ENCODE data around the gene TARS3.
"Not testable (repeated sequence)": the region's sequence is repeated elsewhere in the genome, so short reads cannot be mapped to it uniquely, and the experiment has no call there.

The TARS3 gene

GRCh38 chr15:101637919-101638318, 86.4 kb downstream of the TARS3 start:
- no peak overlapping the region for H3K27ac ChIP-seq (ENCODE audit: low read length)
- no peak overlapping the region for H3K9ac ChIP-seq (ENCODE audit: low read depth, low read length)
- H3K27me3 ChIP-seq (ENCODE audit: insufficient read depth, low read length): no peaks in the 10 kb centered on the region
- H3K4me3 ChIP-seq (ENCODE audit: low read length): no peak overlapping the region
- H3K9me3 ChIP-seq (ENCODE audit: insufficient read depth, low read depth, low read length): no peaks in the 10 kb centered on the region
- no peaks in the 10 kb centered on the region for H3K4me1 ChIP-seq (ENCODE audit: insufficient read depth, low read length)
- peaks cover 26% of the 10 kb centered on the region; the same call in 1 of the 2 replicates for H3K36me3 ChIP-seq (ENCODE audit: insufficient read depth, low read depth, low read length)

- Histone ChIP-seq H3K9me3 (ENCODE audit: insufficient read depth, low read depth, low read length) (no peaks in the 10 kb centered on the region), H3K4me3 (ENCODE audit: low read length) (no peak overlapping the region), H3K4me1 (ENCODE audit: insufficient read depth, low read length) (no peaks in the 10 kb centered on the region), H3K27ac (ENCODE audit: low read length) (no peak overlapping the region), H3K36me3 (ENCODE audit: insufficient read depth, low read depth, low read length) (peaks cover 22% of the 10 kb centered on the region; the same call in 1 of the 2 replicates), H3K9ac (ENCODE audit: low read depth, low read length) (no peak overlapping the region), H3K27me3 (ENCODE audit: insufficient read depth, low read length) (no peaks in the 10 kb centered on the region)
Observed at GRCh38 chr15:101637516-101637915, 86.8 kb downstream of the TARS3 start.

- Histone ChIP-seq H3K27ac (ENCODE audit: low read length) (no peak overlapping the region), H3K9me3 (ENCODE audit: insufficient read depth, low read depth, low read length) (no peaks in the 10 kb centered on the region), H3K9ac (ENCODE audit: low read depth, low read length) (no peak overlapping the region), H3K4me1 (ENCODE audit: insufficient read depth, low read length) (no peaks in the 10 kb centered on the region), H3K36me3 (ENCODE audit: insufficient read depth, low read depth, low read length) (peaks cover 17% of the 10 kb centered on the region; the same call in 1 of the 2 replicates), H3K27me3 (ENCODE audit: insufficient read depth, low read length) (no peaks in the 10 kb centered on the region), H3K4me3 (ENCODE audit: low read length) (no peak overlapping the region)
Observed at GRCh38 chr15:101637038-101637437, 87.2 kb downstream of the TARS3 start.

- H3K27ac ChIP-seq (ENCODE audit: low read length): no peak overlapping the region
- H3K27me3 ChIP-seq (ENCODE audit: insufficient read depth, low read length): no peaks in the 10 kb centered on the region
- peaks cover 15% of the 10 kb centered on the region; the same call in 1 of the 2 replicates for H3K36me3 ChIP-seq (ENCODE audit: insufficient read depth, low read depth, low read length)
- H3K9me3 ChIP-seq (ENCODE audit: insufficient read depth, low read depth, low read length): no peaks in the 10 kb centered on the region
- no peaks in the 10 kb centered on the region for H3K4me1 ChIP-seq (ENCODE audit: insufficient read depth, low read length)
- H3K4me3 ChIP-seq (ENCODE audit: low read length): no peak overlapping the region
- no peak overlapping the region for H3K9ac ChIP-seq (ENCODE audit: low read depth, low read length)
Observed at GRCh38 chr15:101635944-101636727, 88.1 kb downstream of the TARS3 start.

GRCh38 chr15:101633356-101633755, 90.9 kb downstream of the TARS3 start:
- Histone ChIP-seq H3K9me3 (ENCODE audit: insufficient read depth, low read depth, low read length) (no peaks in the 10 kb centered on the region), H3K4me1 (ENCODE audit: insufficient read depth, low read length) (no peaks in the 10 kb centered on the region), H3K36me3 (ENCODE audit: insufficient read depth, low read depth, low read length) (no peaks in the 10 kb centered on the region), H3K4me3 (ENCODE audit: low read length) (no peak overlapping the region), H3K27ac (ENCODE audit: low read length) (no peak overlapping the region), H3K9ac (ENCODE audit: low read depth, low read length) (no peak overlapping the region), H3K27me3 (ENCODE audit: insufficient read depth, low read length) (no peaks in the 10 kb centered on the region)

- H3K27ac ChIP-seq (ENCODE audit: low read length); H3K4me1 ChIP-seq (ENCODE audit: insufficient read depth, low read length); H3K9ac ChIP-seq (ENCODE audit: low read depth, low read length); H3K27me3 ChIP-seq (ENCODE audit: insufficient read depth, low read length); H3K4me3 ChIP-seq (ENCODE audit: low read length); H3K36me3 ChIP-seq (ENCODE audit: insufficient read depth, low read depth, low read length): not testable (repeated sequence)
- H3K9me3 ChIP-seq (ENCODE audit: insufficient read depth, low read depth, low read length): peaks cover 19% of the 10 kb centered on the region; the same call in 1 of the 2 replicates
Observed at GRCh38 chr15:101626729-101627128, 97.5 kb downstream of the TARS3 start.

GRCh38 chr15:101625980-101626379, 98.3 kb downstream of the TARS3 start:
- H3K4me1 ChIP-seq (ENCODE audit: insufficient read depth, low read length): no peaks in the 10 kb centered on the region
- H3K27ac ChIP-seq (ENCODE audit: low read length): no peak overlapping the region
- no peaks in the 10 kb centered on the region for H3K36me3 ChIP-seq (ENCODE audit: insufficient read depth, low read depth, low read length)
- peaks cover 19% of the 10 kb centered on the region; the same call in 1 of the 2 replicates for H3K9me3 ChIP-seq (ENCODE audit: insufficient read depth, low read depth, low read length)
- H3K27me3 ChIP-seq (ENCODE audit: insufficient read depth, low read length): no peaks in the 10 kb centered on the region
- no peak overlapping the region for H3K9ac ChIP-seq (ENCODE audit: low read depth, low read length)
- H3K4me3 ChIP-seq (ENCODE audit: low read length): no peak overlapping the region; the same call in 1 of the 2 replicates

GRCh38 chr15:101625184-101625583, 99.1 kb downstream of the TARS3 start:
- H3K27ac ChIP-seq (ENCODE audit: low read length): no peak overlapping the region
- no peaks in the 10 kb centered on the region for H3K36me3 ChIP-seq (ENCODE audit: insufficient read depth, low read depth, low read length)
- H3K27me3 ChIP-seq (ENCODE audit: insufficient read depth, low read length): no peaks in the 10 kb centered on the region
- H3K4me1 ChIP-seq (ENCODE audit: insufficient read depth, low read length): no peaks in the 10 kb centered on the region
- H3K9ac ChIP-seq (ENCODE audit: low read depth, low read length): no peak overlapping the region
- peaks cover 19% of the 10 kb centered on the region; the same call in 1 of the 2 replicates for H3K9me3 ChIP-seq (ENCODE audit: insufficient read depth, low read depth, low read length)
- no peak overlapping the region for H3K4me3 ChIP-seq (ENCODE audit: low read length)

- no peaks in the 10 kb centered on the region for H3K4me1 ChIP-seq (ENCODE audit: insufficient read depth, low read length)
Observed at GRCh38 chr15:101623367-101624304, 100.6 kb downstream of the TARS3 start.

GRCh38 chr15:101621961-101622360, 102.3 kb downstream of the TARS3 start:
- Histone ChIP-seq H3K27me3 (ENCODE audit: insufficient read depth, low read length) (no peaks in the 10 kb centered on the region), H3K27ac (ENCODE audit: low read length) (no peak overlapping the region), H3K4me3 (ENCODE audit: low read length) (no peak overlapping the region), H3K4me1 (ENCODE audit: insufficient read depth, low read length) (no peaks in the 10 kb centered on the region), H3K36me3 (ENCODE audit: insufficient read depth, low read depth, low read length) (no peaks in the 10 kb centered on the region), H3K9me3 (ENCODE audit: insufficient read depth, low read depth, low read length) (peaks cover 19% of the 10 kb centered on the region; the same call in 1 of the 2 replicates), H3K9ac (ENCODE audit: low read depth, low read length) (no peak overlapping the region)

More at GRCh38 chr15:101623367-101624304, 100.6 kb downstream of the TARS3 start:
- peaks cover 19% of the 10 kb centered on the region; the same call in 1 of the 2 replicates for H3K9me3 ChIP-seq (ENCODE audit: insufficient read depth, low read depth, low read length)
- H3K27me3 ChIP-seq (ENCODE audit: insufficient read depth, low read length): no peaks in the 10 kb centered on the region
- H3K36me3 ChIP-seq (ENCODE audit: insufficient read depth, low read depth, low read length): no peaks in the 10 kb centered on the region
- H3K4me3 ChIP-seq (ENCODE audit: low read length): no peak overlapping the region
- no peak overlapping the region for H3K9ac ChIP-seq (ENCODE audit: low read depth, low read length)
- no peak overlapping the region for H3K27ac ChIP-seq (ENCODE audit: low read length)

- peaks cover 12% of the 10 kb centered on the region; the same call in 1 of the 2 replicates for H3K9me3 ChIP-seq (ENCODE audit: insufficient read depth, low read depth, low read length)
Observed at GRCh38 chr15:101620671-101621070, 103.6 kb downstream of the TARS3 start.

More at GRCh38 chr15:101620671-101621070, 103.6 kb downstream of the TARS3 start:
- peaks cover 6% of the 10 kb centered on the region for H3K27me3 ChIP-seq (ENCODE audit: insufficient read depth, low read length)
- H3K4me1 ChIP-seq (ENCODE audit: insufficient read depth, low read length): peaks cover 5% of the 10 kb centered on the region; the same call in 1 of the 2 replicates
- H3K36me3 ChIP-seq (ENCODE audit: insufficient read depth, low read depth, low read length): no peaks in the 10 kb centered on the region
- no peak overlapping the region for H3K9ac ChIP-seq (ENCODE audit: low read depth, low read length)
- no peak overlapping the region for H3K27ac ChIP-seq (ENCODE audit: low read length)
- no peak overlapping the region for H3K4me3 ChIP-seq (ENCODE audit: low read length)

Measured in iPS-20b (cell line).